OCI-LY1 (cell line): ENCODE results near the gene ATP11A.
"Not testable (repeated sequence)": the region's sequence is repeated elsewhere in the genome, so short reads cannot be mapped to it uniquely, and the experiment has no call there.

Experiments
- H2AFZ ChIP-seq: fragments of 200-600 bp; sonication (generic), shearing (Covaris generic); 2 replicates; pipeline ENCODE4 v1.6.0; 2014; ENCODE audit warnings: antibody characterized with exemption, mild to moderate bottlenecking, low read length
- H3F3A ChIP-seq: fragments of 200-600 bp; sonication (generic), shearing (Covaris generic); 2 replicates; pipeline ENCODE4 v1.6.0; 2014; ENCODE audit warnings: mild to moderate bottlenecking, antibody characterized with exemption, low read length, moderate library complexity; ENCODE audit not compliant: insufficient read depth
- H3K27ac ChIP-seq: fragments of 200-600 bp; sonication (generic); 2 replicates; pipeline ENCODE4 v1.5.1; 2014; ENCODE audit warnings: low read length, mixed run types, mild to moderate bottlenecking, low read depth; ENCODE audit not compliant: poor library complexity, severe bottlenecking
- H3K27me3 ChIP-seq: fragments of 200-600 bp; sonication (generic); 2 replicates; pipeline ENCODE4 v1.6.0; 2014; ENCODE audit warnings: antibody characterized with exemption, mild to moderate bottlenecking, low read length, moderate library complexity; ENCODE audit not compliant: insufficient read depth
- H3K36me3 ChIP-seq: fragments of 200-600 bp; sonication (generic); 2 replicates; pipeline ENCODE4 v1.6.1; 2014; ENCODE audit warnings: mild to moderate bottlenecking, antibody characterized with exemption, low read length, moderate library complexity, mixed read lengths; ENCODE audit not compliant: insufficient read depth
- H3K4me1 ChIP-seq: fragments of 200-600 bp; sonication (generic); 2 replicates; pipeline ENCODE4 v1.5.1; 2014; ENCODE audit warnings: mild to moderate bottlenecking, low read length, moderate library complexity; ENCODE audit not compliant: insufficient read depth, severe bottlenecking
- H3K4me2 ChIP-seq: fragments of 200-600 bp; sonication (generic), shearing (Covaris generic); 2 replicates; pipeline ENCODE4 v1.6.1; 2014; ENCODE audit warnings: low read length
- H3K4me3 ChIP-seq: fragments of 200-600 bp; sonication (generic); 2 replicates; pipeline ENCODE4 v1.5.1; 2014; ENCODE audit warnings: low read length, low read depth, mild to moderate bottlenecking, mixed read lengths; ENCODE audit not compliant: poor library complexity, severe bottlenecking
- H3K79me2 ChIP-seq: fragments of 200-600 bp; shearing (Covaris generic); 2 replicates; pipeline ENCODE4 v1.6.1; 2016; ENCODE audit warnings: mixed run types, low read length, mixed read lengths; ENCODE audit not compliant: insufficient read depth
- H3K9ac ChIP-seq: fragments of 200-600 bp; sonication (generic), shearing (Covaris generic); 2 replicates; pipeline ENCODE4 v1.6.1; 2014; ENCODE audit warnings: mild to moderate bottlenecking, low read length, mixed read lengths
- H3K9me2 ChIP-seq: fragments of 200-600 bp; sonication (generic), shearing (Covaris generic); 2 replicates; pipeline ENCODE4 v1.6.1; 2014; ENCODE audit warnings: low read depth, mild to moderate bottlenecking, low read length, mixed read lengths
- H3K9me3 ChIP-seq: fragments of 200-600 bp; shearing (Covaris generic); 2 replicates; pipeline ENCODE4 v1.6.1; 2014; ENCODE audit warnings: low read length, mixed read lengths
- H4K20me1 ChIP-seq: fragments of 200-600 bp; sonication (generic), shearing (Covaris generic); 2 replicates; pipeline ENCODE4 v1.6.0; 2016; ENCODE audit warnings: mild to moderate bottlenecking, low read length; ENCODE audit not compliant: insufficient read depth
- EZH2 ChIP-seq: fragments of 200-600 bp; sonication (generic), shearing (Covaris generic); IDR thresholded peaks from 2 replicates; pipeline ENCODE4 v1.8.0; 2017; ENCODE audit warnings: borderline replicate concordance, mixed run types, mild to moderate bottlenecking, antibody characterized with exemption, low read length, moderate library complexity, mixed read lengths
- TF ChIP-seq, protein P1 (sequence below): fragments of 200-600 bp; sonication (generic), shearing (Covaris generic); IDR thresholded peaks from 2 replicates; pipeline ENCODE4 v1.5.1; 2017; ENCODE audit warnings: mild to moderate bottlenecking, antibody characterized with exemption, low read length, moderate library complexity, mixed read lengths

The ATP11A gene

DNA sequence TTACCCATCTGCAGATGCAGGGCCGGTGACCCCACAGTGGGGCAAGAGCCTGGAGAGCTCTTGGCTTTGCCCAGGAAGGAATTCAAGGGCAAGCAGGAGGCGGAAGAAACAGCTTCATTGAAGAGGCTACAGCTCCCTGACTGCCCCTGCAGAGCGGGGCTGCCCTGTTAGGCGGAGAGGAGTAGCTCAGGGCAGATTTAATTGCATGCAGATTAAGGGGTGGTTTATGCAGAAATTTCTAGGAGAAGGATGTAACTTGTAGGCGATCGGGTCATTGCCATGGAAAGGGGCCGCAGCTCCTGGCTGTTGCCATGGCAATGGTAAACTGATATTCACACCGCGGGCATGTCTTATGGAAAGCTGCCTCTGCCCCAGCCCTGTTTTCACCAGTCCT is 94.1 kb downstream of the ATP11A start:
- Histone ChIP-seq H3K9me2 (no peaks in the 10 kb centered on the region), H3K9ac (no peak overlapping the region), H3K27me3 (no peaks in the 10 kb centered on the region), H3K36me3 (no peaks in the 10 kb centered on the region; the same call in 1 of the 2 replicates), H3F3A (no peaks in the 10 kb centered on the region), H4K20me1 (no peaks in the 10 kb centered on the region), H3K79me2 (no peaks in the 10 kb centered on the region), H3K4me1 (no peaks in the 10 kb centered on the region), H3K9me3 (no peaks in the 10 kb centered on the region), H3K4me3 (no peak overlapping the region), H2AFZ (no peak overlapping the region), H3K4me2 (no peak overlapping the region), H3K27ac (no peak overlapping the region)
- no peak for TF ChIP-seq EZH2
- TF ChIP-seq, protein P1, sequence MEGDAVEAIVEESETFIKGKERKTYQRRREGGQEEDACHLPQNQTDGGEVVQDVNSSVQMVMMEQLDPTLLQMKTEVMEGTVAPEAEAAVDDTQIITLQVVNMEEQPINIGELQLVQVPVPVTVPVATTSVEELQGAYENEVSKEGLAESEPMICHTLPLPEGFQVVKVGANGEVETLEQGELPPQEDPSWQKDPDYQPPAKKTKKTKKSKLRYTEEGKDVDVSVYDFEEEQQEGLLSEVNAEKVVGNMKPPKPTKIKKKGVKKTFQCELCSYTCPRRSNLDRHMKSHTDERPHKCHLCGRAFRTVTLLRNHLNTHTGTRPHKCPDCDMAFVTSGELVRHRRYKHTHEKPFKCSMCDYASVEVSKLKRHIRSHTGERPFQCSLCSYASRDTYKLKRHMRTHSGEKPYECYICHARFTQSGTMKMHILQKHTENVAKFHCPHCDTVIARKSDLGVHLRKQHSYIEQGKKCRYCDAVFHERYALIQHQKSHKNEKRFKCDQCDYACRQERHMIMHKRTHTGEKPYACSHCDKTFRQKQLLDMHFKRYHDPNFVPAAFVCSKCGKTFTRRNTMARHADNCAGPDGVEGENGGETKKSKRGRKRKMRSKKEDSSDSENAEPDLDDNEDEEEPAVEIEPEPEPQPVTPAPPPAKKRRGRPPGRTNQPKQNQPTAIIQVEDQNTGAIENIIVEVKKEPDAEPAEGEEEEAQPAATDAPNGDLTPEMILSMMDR = no peak

DNA sequence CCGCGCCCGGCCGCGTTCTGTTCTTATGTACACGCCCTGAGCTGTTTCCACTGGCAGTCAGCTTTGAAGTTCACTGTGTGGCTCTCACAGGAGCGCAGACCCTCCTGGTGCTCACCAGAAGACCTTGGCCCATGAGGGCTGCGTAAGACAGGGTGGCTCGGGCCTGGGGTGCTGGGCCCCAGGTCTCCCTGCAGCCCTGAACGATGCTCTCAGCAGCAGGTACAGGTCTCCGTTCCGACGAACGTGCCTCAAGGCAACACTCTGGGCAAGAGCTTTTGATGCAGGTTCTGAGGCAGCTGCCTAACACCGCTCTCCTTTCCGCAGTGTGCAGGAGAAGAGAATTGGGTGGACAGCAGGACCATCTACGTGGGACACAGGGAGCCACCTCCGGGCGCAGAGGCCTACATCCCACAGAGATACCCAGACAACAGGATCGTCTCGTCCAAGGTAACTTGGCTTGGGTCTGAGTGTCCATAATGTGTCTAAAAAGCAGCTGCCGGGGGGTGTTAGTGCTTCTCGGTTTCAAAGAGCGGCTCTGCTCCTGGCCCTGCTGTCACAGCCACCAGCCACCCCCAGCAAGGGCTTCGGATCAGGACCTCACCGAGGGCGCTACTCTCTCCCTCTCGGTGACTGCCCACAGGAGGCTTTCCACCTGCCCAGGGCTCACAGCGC is 95.1 kb downstream of the ATP11A start:
- Histone ChIP-seq H3F3A (no peaks in the 10 kb centered on the region), H3K27me3 (no peaks in the 10 kb centered on the region), H4K20me1 (no peaks in the 10 kb centered on the region), H3K9ac (no peak overlapping the region), H3K79me2 (no peaks in the 10 kb centered on the region), H2AFZ (no peak overlapping the region), H3K9me3 (no peaks in the 10 kb centered on the region), H3K9me2 (no peaks in the 10 kb centered on the region), H3K27ac (no peak overlapping the region), H3K4me1 (no peaks in the 10 kb centered on the region), H3K4me3 (no peak overlapping the region), H3K36me3 (no peaks in the 10 kb centered on the region; the same call in 1 of the 2 replicates), H3K4me2 (no peak overlapping the region)
- no peak for TF ChIP-seq EZH2
- TF ChIP-seq, protein P1 = no peak

DNA sequence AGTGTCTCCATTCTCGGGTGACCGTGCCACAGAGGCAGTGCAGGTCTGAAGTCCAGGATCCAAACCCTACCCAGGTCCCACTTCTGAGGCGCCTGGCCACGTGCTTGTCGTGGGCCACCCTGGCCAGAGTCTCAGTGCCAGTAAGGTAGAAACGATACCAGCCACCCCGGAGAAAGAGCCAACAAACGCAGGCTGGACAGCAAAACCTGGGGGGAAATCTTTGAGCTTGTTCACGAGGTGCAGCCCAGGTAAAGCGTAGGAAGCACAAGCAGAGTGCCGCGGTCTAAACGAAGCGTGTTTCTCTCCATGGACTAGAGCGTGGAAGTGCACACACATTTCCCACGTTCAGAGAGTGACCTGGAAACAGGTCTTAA is 95.6 kb downstream of the ATP11A start:
- no peaks in the 10 kb centered on the region for H3K79me2 ChIP-seq
- no peak overlapping the region for H3K4me3 ChIP-seq
- no peaks in the 10 kb centered on the region for H3F3A ChIP-seq
- H3K9ac ChIP-seq = no peak overlapping the region
- no peak overlapping the region for H2AFZ ChIP-seq
- TF ChIP-seq, protein P1 = no peak
- no peak for TF ChIP-seq EZH2
- H3K9me2 ChIP-seq = no peaks in the 10 kb centered on the region
- no peaks in the 10 kb centered on the region for H3K4me1 ChIP-seq
- no peak overlapping the region for H3K27ac ChIP-seq
- H3K36me3 ChIP-seq = no peaks in the 10 kb centered on the region; the same call in 1 of the 2 replicates
- no peaks in the 10 kb centered on the region for H4K20me1 ChIP-seq
- no peaks in the 10 kb centered on the region for H3K9me3 ChIP-seq
- no peaks in the 10 kb centered on the region for H3K27me3 ChIP-seq
- H3K4me2 ChIP-seq = no peak overlapping the region

DNA sequence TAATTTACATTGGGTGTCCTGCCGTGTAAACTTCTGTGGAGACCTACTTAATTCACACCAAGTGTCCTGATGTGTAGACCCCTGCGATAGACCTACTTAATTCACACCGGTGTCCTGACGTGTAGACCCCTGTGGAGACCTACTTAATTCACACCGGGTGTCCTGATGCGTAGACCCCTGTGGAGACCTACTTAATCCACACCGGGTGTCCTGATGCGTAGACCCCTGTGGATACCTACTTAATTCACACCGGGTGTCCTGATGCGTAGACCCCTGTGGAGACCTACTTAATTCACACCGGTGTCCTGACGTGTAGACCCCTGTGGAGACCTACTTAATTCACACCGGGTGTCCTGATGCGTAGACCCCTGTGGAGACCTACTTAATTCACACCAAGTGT is 97.0 kb downstream of the ATP11A start:
- not testable (repeated sequence) for H3K9ac ChIP-seq, H4K20me1 ChIP-seq, H3K4me2 ChIP-seq, H3K36me3 ChIP-seq, H3K27ac ChIP-seq, H3K9me2 ChIP-seq, H3K4me3 ChIP-seq, H3K9me3 ChIP-seq, H3F3A ChIP-seq, H3K79me2 ChIP-seq, H3K27me3 ChIP-seq, H2AFZ ChIP-seq, H3K4me1 ChIP-seq
